SK-N-SH (cell line): ENCODE measurements around the gene RBM17.

Source experiments
- CHD2 ChIP-seq: fragments of 150-350 bp; IDR thresholded peaks from 2 replicates; pipeline ENCODE4 v1.6.1; 2018; ENCODE audit warnings: low read length; ENCODE audit not compliant: partially characterized antibody
- CTCF ChIP-seq: fragments of 200-600 bp; sonication (generic); IDR thresholded peaks from 2 replicates; pipeline ENCODE4 v1.6.1; 2017; ENCODE audit warnings: antibody characterized with exemption, mild to moderate bottlenecking, moderate library complexity
- FOXJ3 ChIP-seq: sonication (generic); formaldehyde crosslinking; IDR thresholded peaks from 2 replicates; pipeline ENCODE4 v1.5.1; 2020; ENCODE audit warnings: mild to moderate bottlenecking, missing genetic modification reagents
- FOXM1 ChIP-seq: IDR thresholded peaks from 2 replicates; pipeline ENCODE4 v1.4.0; 2012; ENCODE audit warnings: low read depth, mild to moderate bottlenecking
- MAX ChIP-seq: IDR thresholded peaks from 2 replicates; pipeline ENCODE4 v1.4.0; 2012; ENCODE audit warnings: low read depth
- NRF1 ChIP-seq: IDR thresholded peaks from 2 replicates; pipeline ENCODE4 v1.6.1; 2012; ENCODE audit warnings: low read depth, mild to moderate bottlenecking, low read length
- RAD21 ChIP-seq: IDR thresholded peaks from 2 replicates; pipeline ENCODE4 v1.6.1; 2012; ENCODE audit warnings: mild to moderate bottlenecking, low read length
- REST ChIP-seq: IDR thresholded peaks from 2 replicates; pipeline ENCODE4 v1.6.1; 2012; ENCODE audit warnings: mild to moderate bottlenecking, low read depth, low read length, moderate library complexity
- SMC3 ChIP-seq: IDR thresholded peaks from 2 replicates; pipeline ENCODE4 v1.6.1; 2012; ENCODE audit warnings: low read depth, low read length, improper control_type of control experiment
- TEAD4 ChIP-seq: IDR thresholded peaks from 2 replicates; pipeline ENCODE4 v1.4.0; 2012; ENCODE audit warnings: mild to moderate bottlenecking, borderline replicate concordance; ENCODE audit not compliant: insufficient read depth
- YY1 ChIP-seq: IDR thresholded peaks from 2 replicates; pipeline ENCODE4 v1.4.0; 2012; ENCODE audit warnings: low read depth, mild to moderate bottlenecking

- TF ChIP-seq MAX (no peak), CTCF (no peak), RAD21 (no peak), TEAD4 (no peak), SMC3 (no peak), REST (no peak), NRF1 (no peak), FOXM1 (no peak), CHD2 (no peak), FOXJ3 (CRISPR knock-in tag) (no peak), YY1 (no peak)
Measured at GRCh38 chr10:6130848-6131470, 42.1 kb downstream of the RBM17 start.
